K562 (cell line): Measurements from ENCODE around the gene SMARCB1. TPM values are rescaled to one million over a fixed set of nuclear protein-coding genes. Genes with fewer than 3 reads are reported as not detected.
A peak's percentile ranks its signal among the peaks of the same experiment; 100 is the strongest.
"Not testable (repeated sequence)": the region's sequence is repeated elsewhere in the genome, so short reads cannot be mapped to it uniquely, and the experiment has no call there.

Source experiments
- ATAC-seq: fragments of 200-7000 bp; cut with Tn5 transposase; 3 replicates; pipeline ENCODE4 v1.9.1; 2020; ENCODE audit warnings: moderate library complexity
- BruUV-seq: library from RNA; stranded (reverse); fragments of 400-500 nt; replicated peaks from 2 replicates; lab custom pipeline; 2021; lab: Mats Ljungman, UMichigan
- CTCF ChIA-PET: fragments of 300-600 bp; formaldehyde crosslinking; extraction: SDS; loops from one replicate; lab custom pipeline; 2021; ENCODE audit warnings: low intra/inter-chr PET ratio; lab: Yijun Ruan, JAX
- POLR2A ChIA-PET: fragments of 300-600, 350-650 bp; sonication (Branson Sonifier 250); formaldehyde crosslinking; extraction: SDS; loops from one replicate; lab custom pipeline; 2021; ENCODE audit warnings: antibody characterized with exemption, inconsistent platforms; lab: Yijun Ruan, JAX
- DNase-seq, 4 experiments: peaks; one replicate each; pipeline versions ENCODE4 v3.0.0 to v3.0.0-alpha.2; 2011 to 2018; ENCODE audit warnings: low spot score in 3 of 4, mixed read lengths in 3 of 4; ENCODE audit errors: extremely low read depth in 1 of 4
- FAIRE-seq: peaks from 2 replicates; lab custom pipeline; 2011; peaks lifted over from hg19 to GRCh38; lab: Jason Lieb, UNC
- H2AFZ ChIP-seq: 2 replicates; pipeline ENCODE4 v1.6.0; 2011; ENCODE audit warnings: low read depth, low read length, control low read depth, inconsistent platforms
- H3K27ac ChIP-seq: fragments of 200-600 bp; 3 replicates; pipeline ENCODE4 v1.8.0; 2011; ENCODE audit warnings: low read depth, mild to moderate bottlenecking, control low read depth, inconsistent platforms, low read length, moderate library complexity, mixed read lengths; ENCODE audit errors: extremely low read depth
- H3K27me3 ChIP-seq, 2 experiments: fragments of 300-600 bp in 1 of 2; 2 replicates in 1 of 2; 3 replicates in 1 of 2; pipeline versions ENCODE4 v1.6.0 to v1.8.0; 2011; ENCODE audit warnings: inconsistent platforms in 2 of 2, low read length in 2 of 2, mild to moderate bottlenecking in 1 of 2, mixed read lengths in 1 of 2, moderate library complexity in 1 of 2; ENCODE audit not compliant: control insufficient read depth in 2 of 2, insufficient read depth in 2 of 2
- H3K36me3 ChIP-seq: fragments of 300-600 bp; 3 replicates; pipeline ENCODE4 v1.8.0; 2011; ENCODE audit warnings: mild to moderate bottlenecking, low read length, inconsistent platforms; ENCODE audit not compliant: control insufficient read depth, insufficient read depth
- H3K4me1 ChIP-seq, 2 experiments: fragments of 200-600 bp in 1 of 2; replicated peaks in 1 of 2; 2 replicates in 1 of 2; 3 replicates in 1 of 2; pipeline versions ENCODE4 v1.5.1 to v1.8.0; 2011; ENCODE audit warnings: inconsistent platforms in 2 of 2, low read length in 2 of 2, mild to moderate bottlenecking in 1 of 2, mixed read lengths in 1 of 2, moderate library complexity in 1 of 2; ENCODE audit not compliant: control insufficient read depth in 2 of 2, insufficient read depth in 2 of 2
- H3K4me2 ChIP-seq: 2 replicates; pipeline ENCODE4 v1.6.1; 2011; ENCODE audit warnings: low read length, control low read depth, inconsistent platforms, mixed read lengths; ENCODE audit not compliant: insufficient read depth
- H3K4me3 ChIP-seq: fragments of 200-600 bp; sonication (generic), shearing (Covaris generic); 2 replicates; pipeline ENCODE4 v1.5.1; 2016; ENCODE audit warnings: control low read depth, inconsistent platforms
- H3K79me2 ChIP-seq: fragments of 200-600 bp; 3 replicates; pipeline ENCODE4 v1.8.0; 2011; ENCODE audit warnings: low read length, inconsistent platforms; ENCODE audit not compliant: control insufficient read depth, insufficient read depth
- H3K9ac ChIP-seq, 2 experiments: 2 replicates each; pipeline versions ENCODE4 v1.6.0 to v1.6.1; 2011; ENCODE audit warnings: low read depth in 2 of 2, low read length in 2 of 2, control low read depth in 1 of 2, inconsistent platforms in 1 of 2, mild to moderate bottlenecking in 1 of 2, mixed read lengths in 1 of 2; ENCODE audit not compliant: insufficient read depth in 1 of 2
- H3K9me1 ChIP-seq: one replicate; pipeline ENCODE4 v1.6.0; 2011; ENCODE audit warnings: inconsistent platforms, mild to moderate bottlenecking, low read length, moderate library complexity; ENCODE audit not compliant: control insufficient read depth, insufficient read depth
- H3K9me3 ChIP-seq: replicated peaks from 2 replicates; pipeline ENCODE4 v1.5.1; 2011; ENCODE audit warnings: low read depth, low read length, inconsistent platforms; ENCODE audit not compliant: control insufficient read depth, insufficient read depth
- H4K20me1 ChIP-seq: replicated peaks from 2 replicates; pipeline ENCODE4 v1.6.1; 2011; ENCODE audit warnings: low read length, inconsistent platforms, mixed read lengths; ENCODE audit not compliant: control insufficient read depth, insufficient read depth
- WGBS: fragments of 100-300 bp; shearing (Covaris generic); methylation state at CpG from one replicate; pipeline ENCODE4 v1.1.6; 2016; ENCODE audit warnings: low coverage, mixed read lengths; ENCODE audit not compliant: insufficient coverage; ENCODE audit errors: missing lambda C conversion rate; 5-methylcytosine and 5-hydroxymethylcytosine counted together
- in situ Hi-C: fragments of 300-500 bp; cut with MboI; formaldehyde crosslinking; loops from 4 replicates; pipeline ENCODE4 v1.15.0; 2018; ENCODE audit warnings: inconsistent platforms, mixed read lengths
- intact Hi-C: fragments of 100-400 bp; cut with micrococcal nuclease; formaldehyde crosslinking; loops from 2 replicates; pipeline ENCODE4 v1.14.2; 2022
- polyA plus RNA-seq, 8 experiments: library from polyadenylated mRNA; depleted of rRNA in 4 of 8; stranded (reverse) in 5 of 8; unstranded in 3 of 8; fragments of >200 nt; fragmentation: Nextera tagmentation in 2 of 8; fragmentation: Illumina TruSeq in 1 of 8; extraction: Ambion mirVana in 2 of 8; extraction: Trizol in 1 of 8; gene quantifications; 2 replicates each; pipeline versions ENCODE4 v1.2.1 to v1.2.3, GENCODE V29; 2011 to 2014; ENCODE audit warnings: inconsistent platforms in 1 of 8, missing spikeins in 1 of 8
- total RNA-seq, 7 experiments: library from RNA; depleted of rRNA in 6 of 7; stranded (reverse); fragments of >200 nt in 6 of 7; fragmentation: Illumina TruSeq in 2 of 7; extraction: Trizol in 2 of 7; gene quantifications; 2 replicates each; pipeline versions ENCODE4 v1.2.1 to v1.2.3, GENCODE V29; 2011 to 2021; ENCODE audit warnings: low replicate concordance in 1 of 7
- TF ChIP-seq, protein P1 (sequence below): fragments of 450-650 bp; IDR thresholded peaks from 2 replicates; pipeline ENCODE4 v1.6.1; 2018; ENCODE audit not compliant: partially characterized antibody

Gene SMARCB1
- total and polyA plus RNA-seq, 9 of the 15 experiments (the other 6 are each of a cell fraction or from before 2014, with no cell fraction given): 1.2 to 113 (median 65.4) TPM

DNA sequence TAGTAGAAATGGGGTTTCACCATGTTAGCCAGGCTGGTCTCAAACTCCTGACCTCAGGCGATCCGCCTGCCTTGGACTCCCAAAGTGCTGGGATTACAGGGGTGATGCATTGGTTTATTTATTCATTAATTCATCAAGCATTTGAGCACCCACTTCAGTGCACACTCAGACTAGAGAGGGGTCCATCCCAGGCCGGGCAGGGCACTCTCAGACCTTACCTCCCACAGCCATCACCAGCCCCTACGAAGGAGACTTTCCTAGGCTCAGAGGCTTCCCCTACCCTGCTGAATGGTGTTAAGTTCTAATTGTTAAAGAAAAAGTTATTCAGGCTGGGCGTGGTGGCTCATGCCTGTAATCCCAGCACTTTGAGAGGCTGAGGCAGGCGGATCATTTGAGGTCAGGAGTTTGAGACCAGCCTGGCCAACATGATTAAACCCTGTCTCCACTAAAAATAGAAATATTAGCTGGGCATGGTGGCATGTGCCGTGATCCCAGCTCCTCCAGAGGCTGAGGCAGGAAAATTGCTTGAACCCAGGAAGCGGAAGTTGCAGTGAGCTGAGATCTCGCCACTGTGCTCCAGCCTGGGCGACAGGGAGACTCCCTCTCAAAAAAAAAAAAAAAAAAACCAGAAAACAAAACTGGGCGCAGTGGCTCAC lies 77.9 kb downstream of the SMARCB1 start:
- POLR2A ChIA-PET: interaction anchor here (0.5 kb wide), 1 partner anchor 262 kb away, joined by 3 read pairs; no protein-coding TSS in a partner anchor
- TF ChIP-seq, protein P1, sequence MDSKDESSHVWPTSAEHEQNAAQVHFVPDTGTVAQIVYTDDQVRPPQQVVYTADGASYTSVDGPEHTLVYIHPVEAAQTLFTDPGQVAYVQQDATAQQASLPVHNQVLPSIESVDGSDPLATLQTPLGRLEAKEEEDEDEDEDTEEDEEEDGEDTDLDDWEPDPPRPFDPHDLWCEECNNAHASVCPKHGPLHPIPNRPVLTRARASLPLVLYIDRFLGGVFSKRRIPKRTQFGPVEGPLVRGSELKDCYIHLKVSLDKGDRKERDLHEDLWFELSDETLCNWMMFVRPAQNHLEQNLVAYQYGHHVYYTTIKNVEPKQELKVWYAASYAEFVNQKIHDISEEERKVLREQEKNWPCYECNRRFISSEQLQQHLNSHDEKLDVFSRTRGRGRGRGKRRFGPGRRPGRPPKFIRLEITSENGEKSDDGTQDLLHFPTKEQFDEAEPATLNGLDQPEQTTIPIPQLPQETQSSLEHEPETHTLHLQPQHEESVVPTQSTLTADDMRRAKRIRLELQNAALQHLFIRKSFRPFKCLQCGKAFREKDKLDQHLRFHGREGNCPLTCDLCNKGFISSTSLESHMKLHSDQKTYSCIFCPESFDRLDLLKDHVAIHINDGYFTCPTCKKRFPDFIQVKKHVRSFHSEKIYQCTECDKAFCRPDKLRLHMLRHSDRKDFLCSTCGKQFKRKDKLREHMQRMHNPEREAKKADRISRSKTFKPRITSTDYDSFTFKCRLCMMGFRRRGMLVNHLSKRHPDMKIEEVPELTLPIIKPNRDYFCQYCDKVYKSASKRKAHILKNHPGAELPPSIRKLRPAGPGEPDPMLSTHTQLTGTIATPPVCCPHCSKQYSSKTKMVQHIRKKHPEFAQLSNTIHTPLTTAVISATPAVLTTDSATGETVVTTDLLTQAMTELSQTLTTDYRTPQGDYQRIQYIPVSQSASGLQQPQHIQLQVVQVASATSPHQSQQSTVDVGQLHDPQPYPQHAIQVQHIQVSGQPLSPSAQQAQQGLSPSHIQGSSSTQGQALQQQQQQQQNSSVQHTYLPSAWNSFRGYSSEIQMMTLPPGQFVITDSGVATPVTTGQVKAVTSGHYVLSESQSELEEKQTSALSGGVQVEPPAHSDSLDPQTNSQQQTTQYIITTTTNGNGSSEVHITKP: peak; percentile 91
- H3K27ac ChIP-seq, H3K9ac ChIP-seq, intact Hi-C loops, H3K36me3 ChIP-seq, H2AFZ ChIP-seq, H4K20me1 ChIP-seq, H3K4me1 ChIP-seq, ATAC-seq, H3K9me1 ChIP-seq, FAIRE-seq, H3K27me3 ChIP-seq, H3K4me3 ChIP-seq, DNase-seq, H3K79me2 ChIP-seq, BruUV-seq, H3K9me3 ChIP-seq, H3K4me2 ChIP-seq: not testable (repeated sequence)
- CTCF ChIA-PET: interaction anchor here (0.6 kb wide), 1 partner anchor 96 kb away, joined by 4 read pairs; no protein-coding TSS in a partner anchor
- in situ Hi-C loops: loop anchor here (25.0 kb wide), 1 partner anchor 552 kb away; no protein-coding TSS in a partner anchor
- 37% methylated on average over 7 of the region's 11 CpGs for WGBS
